ENCODE measurements around the gene ATAD3A. TPM values are rescaled to one million over a fixed set of nuclear protein-coding genes. Genes with fewer than 3 reads are reported as not detected.

ATAD3A gene
- total and polyA plus RNA-seq, 2 of the 4 experiments (the other 2 are of a cell fraction): 27.2 to 34.0 TPM

GRCh38 chr1:1578371-1578940, 66.5 kb downstream of the ATAD3A start:
- Histone ChIP-seq H3K9me1 (ENCODE audit: insufficient read depth, low read length) (peaks cover 3% of the 10 kb centered on the region; the same call in 1 of the 2 replicates), H2AFZ (replicated peaks; ENCODE audit: low read length, poor library complexity) (no peak overlapping the region), H3K14ac (replicated peaks; ENCODE audit: low read depth, low read length) (no peak overlapping the region), H3K36me3 (ENCODE audit: control insufficient read depth, insufficient read depth, low read length) (no peaks in the 10 kb centered on the region), H4K20me1 (ENCODE audit: insufficient read depth, low read length) (peaks cover 3% of the 10 kb centered on the region; the same call in 1 of the 2 replicates), H2BK20ac (ENCODE audit: low read depth, low read length) (no peak overlapping the region), H4K91ac (ENCODE audit: insufficient read depth, low read depth, low read length) (no peak overlapping the region), H4K5ac (ENCODE audit: low read depth, low read length) (no peak overlapping the region), H3K27ac (ENCODE audit: insufficient read depth, low read length) (no peak overlapping the region), H2BK15ac (ENCODE audit: low read depth, low read length) (no peak overlapping the region), H3K79me1 (ENCODE audit: low read depth in 1 of 2, low read length in 2 of 2) (peaks cover 5 to 16% of the 10 kb centered on the region in 2 experiments; a peak in 2 of 4 replicates), H3K9ac (ENCODE audit: low read depth, low read length) (no peak overlapping the region), H3K18ac (ENCODE audit: low read depth, low read length) (no peak overlapping the region), H3K9me3 (ENCODE audit: control insufficient read depth, insufficient read depth, low read length) (no peaks in the 10 kb centered on the region), H3K4ac (ENCODE audit: low read depth, low read length) (no peak overlapping the region), H3K23ac (ENCODE audit: low read depth, low read length) (no peak overlapping the region), H3K4me1 (ENCODE audit: control insufficient read depth, insufficient read depth, low read length) (no peaks in the 10 kb centered on the region), H2BK120ac (ENCODE audit: low read depth, low read length) (no peak overlapping the region), H2AK5ac (ENCODE audit: low read depth, low read length) (no peak overlapping the region), H4K8ac (ENCODE audit: low read depth in 2 of 2, low read length in 2 of 2) (no peak overlapping the region), H2BK5ac (ENCODE audit: low read depth, low read length, poor library complexity, severe bottlenecking) (no peak overlapping the region), H3K4me2 (ENCODE audit: low read depth, low read length) (no peak overlapping the region), H2AK9ac (replicated peaks; ENCODE audit: low read depth, low read length, poor library complexity) (no peak overlapping the region), H3K56ac (ENCODE audit: extremely low read depth, insufficient read depth, low read length) (no peak overlapping the region), H3K27me3 (ENCODE audit: control insufficient read depth, insufficient read depth, low read length) (peaks cover 33% of the 10 kb centered on the region), H3K4me3 (ENCODE audit: insufficient read depth, low read depth, low read length) (no peak overlapping the region)
- no peak for ATAC-seq (ENCODE audit: low read depth)
- no peak for DNase-seq
- BruUV-seq (replicated peaks): no TSS peak
- in situ Hi-C loops (cut with MboI; ENCODE audit: low sequenced_read_pairs) (no loop called here), dilution Hi-C loops (cut with HindIII; ENCODE audit: low sequenced_read_pairs, unreplicated experiment) (no loop called here), intact Hi-C loops (cut with micrococcal nuclease) (loop anchor here (5.0 to 10.0 kb wide), 2 partner anchors 79 to 326 kb away; partner anchors contain the start of gene CDK11B)
- TF ChIP-seq CTCF (conservative IDR thresholded peaks at IDR 0.05; ENCODE audit: low read depth, low read length) (no peak), BHLHE40 (IDR thresholded peaks at IDR 0.05; ENCODE audit: low read depth, low read length) (no peak), NFE2L2 (IDR thresholded peaks at IDR 0.05; ENCODE audit: low read depth, low read length) (no peak), CEBPB (IDR thresholded peaks at IDR 0.05; ENCODE audit: low read depth, low read length) (no peak), USF2 (IDR thresholded peaks at IDR 0.05; ENCODE audit: low read depth, low read length) (no peak), MXI1 (IDR thresholded peaks at IDR 0.05; ENCODE audit: borderline replicate concordance, low read depth, low read length) (no peak), CHD1 (IDR thresholded peaks at IDR 0.05; ENCODE audit: low read depth, low read length) (no peak), RAD21 (IDR thresholded peaks at IDR 0.05; ENCODE audit: low read length) (no peak), POLR2A (IDR thresholded peaks at IDR 0.05; ENCODE audit: low read depth, low read length) (no peak), MAFK (IDR thresholded peaks at IDR 0.05; ENCODE audit: low read depth, low read length) (no peak), MAZ (IDR thresholded peaks at IDR 0.05; ENCODE audit: borderline replicate concordance, low read depth, low read length) (no peak), RCOR1 (IDR thresholded peaks at IDR 0.05; ENCODE audit: insufficient replicate concordance, low read length) (no peak), SMC3 (IDR thresholded peaks at IDR 0.05; ENCODE audit: low read depth, low read length) (no peak), RFX5 (IDR thresholded peaks at IDR 0.05; ENCODE audit: low read depth, low read length) (no peak)
- 65% methylated on average over 10 of the region's 13 CpGs; no CpG with 5 or more reads in 1 of the 2 experiments for WGBS, 2 experiments (ENCODE audit: extremely low coverage in 2 of 2, insufficient read length in 1 of 2)
- ChIA-PET POLR2A (ENCODE audit: unreplicated experiment) (no interaction called here), CTCF (no interaction called here)

All from IMR-90 (cell line).